Measurements from ENCODE around the gene MCTP2. TPM values are rescaled to one million over a fixed set of nuclear protein-coding genes. Genes with fewer than 3 reads are reported as not detected.

The MCTP2 gene
- total and polyA plus RNA-seq, 2 donors (not counting 1 experiment from before 2014, with no cell fraction given): 38.3 to 64.8 TPM

GRCh38 chr15:94354655-94355054 is 123.3 kb downstream of the MCTP2 start:
- WGBS (ENCODE audit: insufficient coverage): 100% methylated on average over 4 of the region's 9 CpGs
- TF ChIP-seq EZH2 (IDR thresholded peaks at IDR 0.05; ENCODE audit: borderline replicate concordance, insufficient read depth, low read depth, low read length, poor library complexity, severe bottlenecking): no peak
- Histone ChIP-seq H3K9ac (ENCODE audit: low read length) (no peak overlapping the region), H3K4me3 (ENCODE audit: control extremely low read depth in 1 of 5, extremely low read depth in 1 of 5, insufficient read depth in 1 of 5, low read depth in 2 of 5, low read length in 4 of 5) (no peak overlapping the region), H4K20me1 (ENCODE audit: control insufficient read depth, insufficient read depth, low read length, poor library complexity, severe bottlenecking) (no peaks in the 10 kb centered on the region), H2AFZ (ENCODE audit: insufficient read depth, low read depth, low read length, poor library complexity, severe bottlenecking) (no peak overlapping the region), H3K9me3 (ENCODE audit: control extremely low read depth in 1 of 3, control insufficient read depth in 2 of 3, insufficient read depth in 1 of 3, low read length in 2 of 3) (no peaks in the 10 kb centered on the region), H3K27ac (ENCODE audit: low read length in 2 of 2) (no peak overlapping the region), H3K36me3 (replicated peaks in 1 of 2; ENCODE audit: control extremely low read depth in 1 of 2, control insufficient read depth in 1 of 2, extremely low read depth in 1 of 2, insufficient read depth in 2 of 2, low read length in 1 of 2) (peaks cover 8 to 40% of the 10 kb centered on the region in 2 experiments), H3K4me1 (ENCODE audit: control insufficient read depth in 2 of 2, insufficient read depth in 2 of 2, low read length in 2 of 2) (no peaks in the 10 kb centered on the region), H3K27me3 (replicated peaks in 1 of 4; ENCODE audit: control extremely low read depth in 1 of 4, control insufficient read depth in 3 of 4, insufficient read depth in 4 of 4, low read length in 3 of 4) (no peaks in the 10 kb centered on the region), H3K79me2 (ENCODE audit: control insufficient read depth, insufficient read depth, low read length) (no peaks in the 10 kb centered on the region), H3K4me2 (replicated peaks; ENCODE audit: low read depth, low read length, poor library complexity, severe bottlenecking) (no peak overlapping the region)
- Mint-ChIP-seq H3K27ac (no peak overlapping the region), H3K27me3 (no peaks in the 10 kb centered on the region), H3K4me3 (no peak overlapping the region), H3K4me1 (no peaks in the 10 kb centered on the region), H3K9me3 (ENCODE audit: insufficient read depth) (no peaks in the 10 kb centered on the region)
- ChIA-PET POLR2A (no interaction called here), CTCF (interaction anchor here (1.0 kb wide), 1 partner anchor 190 kb away, joined by 3 read pairs; no protein-coding TSS in a partner anchor)
- intact Hi-C loops (cut with micrococcal nuclease): no loop called here
- DNase-seq (no peak), ATAC-seq (ENCODE audit: low read depth) (no peak)

- no peak for ATAC-seq (ENCODE audit: low read depth)
- CTCF ChIA-PET: interaction anchor here (2.3 kb wide), 1 partner anchor 195 kb away, joined by 15 read pairs; no protein-coding TSS in a partner anchor
- no peaks in the 10 kb centered on the region for H3K9me3 ChIP-seq (ENCODE audit: control extremely low read depth in 1 of 3, control insufficient read depth in 2 of 3, insufficient read depth in 1 of 3, low read length in 2 of 3)
- 97% methylated on average over 3 of the region's 3 CpGs for WGBS (ENCODE audit: insufficient coverage)
- no peak overlapping the region for H3K27ac ChIP-seq (ENCODE audit: low read length in 2 of 2)
- no peak overlapping the region for H3K4me3 ChIP-seq (ENCODE audit: control extremely low read depth in 1 of 5, extremely low read depth in 1 of 5, insufficient read depth in 1 of 5, low read depth in 2 of 5, low read length in 4 of 5)
- no peak overlapping the region for H3K4me2 ChIP-seq (replicated peaks; ENCODE audit: low read depth, low read length, poor library complexity, severe bottlenecking)
- POLR2A ChIA-PET: no interaction called here
- no peak for DNase-seq
- H3K27me3 Mint-ChIP-seq: no peaks in the 10 kb centered on the region
- no peak overlapping the region for H3K27ac Mint-ChIP-seq
- H3K79me2 ChIP-seq (ENCODE audit: control insufficient read depth, insufficient read depth, low read length): no peaks in the 10 kb centered on the region
- no peaks in the 10 kb centered on the region for H3K27me3 ChIP-seq (replicated peaks in 1 of 4; ENCODE audit: control extremely low read depth in 1 of 4, control insufficient read depth in 3 of 4, insufficient read depth in 4 of 4, low read length in 3 of 4)
- H4K20me1 ChIP-seq (ENCODE audit: control insufficient read depth, insufficient read depth, low read length, poor library complexity, severe bottlenecking): no peaks in the 10 kb centered on the region
- TF ChIP-seq, protein P1, sequence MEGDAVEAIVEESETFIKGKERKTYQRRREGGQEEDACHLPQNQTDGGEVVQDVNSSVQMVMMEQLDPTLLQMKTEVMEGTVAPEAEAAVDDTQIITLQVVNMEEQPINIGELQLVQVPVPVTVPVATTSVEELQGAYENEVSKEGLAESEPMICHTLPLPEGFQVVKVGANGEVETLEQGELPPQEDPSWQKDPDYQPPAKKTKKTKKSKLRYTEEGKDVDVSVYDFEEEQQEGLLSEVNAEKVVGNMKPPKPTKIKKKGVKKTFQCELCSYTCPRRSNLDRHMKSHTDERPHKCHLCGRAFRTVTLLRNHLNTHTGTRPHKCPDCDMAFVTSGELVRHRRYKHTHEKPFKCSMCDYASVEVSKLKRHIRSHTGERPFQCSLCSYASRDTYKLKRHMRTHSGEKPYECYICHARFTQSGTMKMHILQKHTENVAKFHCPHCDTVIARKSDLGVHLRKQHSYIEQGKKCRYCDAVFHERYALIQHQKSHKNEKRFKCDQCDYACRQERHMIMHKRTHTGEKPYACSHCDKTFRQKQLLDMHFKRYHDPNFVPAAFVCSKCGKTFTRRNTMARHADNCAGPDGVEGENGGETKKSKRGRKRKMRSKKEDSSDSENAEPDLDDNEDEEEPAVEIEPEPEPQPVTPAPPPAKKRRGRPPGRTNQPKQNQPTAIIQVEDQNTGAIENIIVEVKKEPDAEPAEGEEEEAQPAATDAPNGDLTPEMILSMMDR (IDR thresholded peaks at IDR 0.05): no peak
- no peak for TF ChIP-seq EZH2 (IDR thresholded peaks at IDR 0.05; ENCODE audit: borderline replicate concordance, insufficient read depth, low read depth, low read length, poor library complexity, severe bottlenecking)
- peaks cover 10 to 49% of the 10 kb centered on the region in 2 experiments for H3K36me3 ChIP-seq (replicated peaks in 1 of 2; ENCODE audit: control extremely low read depth in 1 of 2, control insufficient read depth in 1 of 2, extremely low read depth in 1 of 2, insufficient read depth in 2 of 2, low read length in 1 of 2)
- H3K4me1 Mint-ChIP-seq: no peaks in the 10 kb centered on the region
- H3K9ac ChIP-seq (ENCODE audit: low read length): no peak overlapping the region
- no peak overlapping the region for H2AFZ ChIP-seq (ENCODE audit: insufficient read depth, low read depth, low read length, poor library complexity, severe bottlenecking)
- H3K4me3 Mint-ChIP-seq: no peak overlapping the region
- intact Hi-C loops (cut with micrococcal nuclease): no loop called here
- H3K9me3 Mint-ChIP-seq (ENCODE audit: insufficient read depth): no peaks in the 10 kb centered on the region
- no peaks in the 10 kb centered on the region for H3K4me1 ChIP-seq (ENCODE audit: control insufficient read depth in 2 of 2, insufficient read depth in 2 of 2, low read length in 2 of 2)
These were observed 128.4 kb downstream of the MCTP2 start for GRCh38 chr15:94359716-94360115.
